NOMO-1 (cell line): ENCODE measurements around the gene GPRC6A.

ENCODE experiments used
- DNase-seq, 2 experiments: peaks; one replicate each; lab custom pipeline; 2025; ENCODE audit not compliant: unreplicated experiment in 2 of 2; lab: John Stamatoyannopoulos, UW

Gene GPRC6A

GRCh38 chr6:116783852-116784251 lies 45.0 kb downstream of the GPRC6A start:
- no peak for DNase-seq

- peak in 1 of 2 experiments; percentile 41 for DNase-seq
Measured at GRCh38 chr6:116779573-116780164, 49.2 kb downstream of the GPRC6A start.

- DNase-seq = no peak
Measured at GRCh38 chr6:116773886-116774285, 55.0 kb downstream of the GPRC6A start.

- no peak for DNase-seq
Measured at GRCh38 chr6:116772450-116772849, 56.4 kb downstream of the GPRC6A start.

GRCh38 chr6:116767715-116768114 lies 61.2 kb downstream of the GPRC6A start:
- no peak for DNase-seq

- no peak for DNase-seq
Measured at GRCh38 chr6:116766506-116767176, 62.2 kb downstream of the GPRC6A start.

- DNase-seq = no peak
Measured at GRCh38 chr6:116764961-116765841, 63.7 kb downstream of the GPRC6A start, which contains the start of gene FAM162B. FAM162B (minus strand) TSS chr6:116765719; CDS start chr6:116765576, 143 bp downstream.

- no peak for DNase-seq
Measured at GRCh38 chr6:116764629-116764960, 64.3 kb downstream of the GPRC6A start.

GRCh38 chr6:116763906-116764628 lies 64.8 kb downstream of the GPRC6A start:
- DNase-seq = no peak

GRCh38 chr6:116763048-116763447 lies 65.8 kb downstream of the GPRC6A start:
- DNase-seq = no peak

GRCh38 chr6:116762235-116762634 lies 66.6 kb downstream of the GPRC6A start:
- DNase-seq = no peak

- no peak for DNase-seq
Measured at GRCh38 chr6:116761779-116762178, 67.1 kb downstream of the GPRC6A start.

- no peak for DNase-seq
Measured at GRCh38 chr6:116745176-116745575, 83.7 kb downstream of the GPRC6A start.
